Embryonic facial prominence (tissue), 1 donor: ENCODE measurements around the gene ADGRD1.

ENCODE experiments used
- DNase-seq: peaks from one replicate; pipeline ENCODE4 v3.0.0-alpha.2; 2016; ENCODE audit errors: extremely low spot score

ADGRD1 gene

DNA sequence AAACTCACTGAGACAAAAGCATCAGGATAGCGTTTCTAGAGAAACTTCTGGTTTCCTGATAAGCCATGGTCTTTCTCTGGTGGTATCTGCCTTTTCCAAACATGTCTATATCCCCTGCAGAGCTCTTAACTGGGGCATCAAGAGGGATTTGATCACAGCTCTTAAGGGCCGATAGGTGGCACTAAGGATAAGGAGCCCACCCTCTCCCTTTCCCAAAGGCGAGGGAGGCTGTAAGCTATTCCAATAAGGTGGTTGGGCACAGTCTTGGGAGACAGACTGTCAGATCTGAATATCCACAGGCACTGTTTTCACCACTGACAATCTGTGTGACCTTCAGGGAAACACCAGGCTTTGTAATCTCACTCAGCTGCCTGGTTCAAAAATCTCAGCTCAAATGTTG, 206.0 kb downstream of the ADGRD1 start:
- no peak for DNase-seq

DNA sequence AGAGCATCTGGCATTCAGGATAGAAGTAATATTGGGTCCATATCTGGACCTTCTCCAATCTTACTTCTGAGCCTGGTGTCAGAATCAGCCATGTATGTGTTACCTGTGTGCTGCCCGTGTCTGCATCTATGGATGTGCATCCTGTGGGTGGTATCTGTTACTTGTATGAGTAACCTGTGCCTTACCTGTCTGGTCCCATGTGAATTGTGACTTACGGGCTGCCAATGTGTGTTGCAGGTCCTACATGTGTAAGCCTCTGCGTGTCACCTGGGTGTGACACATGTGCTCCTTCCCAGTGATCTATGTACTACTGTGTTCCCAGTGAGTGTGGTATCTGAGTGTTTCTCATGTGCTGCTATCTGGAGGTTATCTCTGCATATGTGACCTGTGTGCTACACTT, 208.4 kb downstream of the ADGRD1 start:
- no peak for DNase-seq

DNA sequence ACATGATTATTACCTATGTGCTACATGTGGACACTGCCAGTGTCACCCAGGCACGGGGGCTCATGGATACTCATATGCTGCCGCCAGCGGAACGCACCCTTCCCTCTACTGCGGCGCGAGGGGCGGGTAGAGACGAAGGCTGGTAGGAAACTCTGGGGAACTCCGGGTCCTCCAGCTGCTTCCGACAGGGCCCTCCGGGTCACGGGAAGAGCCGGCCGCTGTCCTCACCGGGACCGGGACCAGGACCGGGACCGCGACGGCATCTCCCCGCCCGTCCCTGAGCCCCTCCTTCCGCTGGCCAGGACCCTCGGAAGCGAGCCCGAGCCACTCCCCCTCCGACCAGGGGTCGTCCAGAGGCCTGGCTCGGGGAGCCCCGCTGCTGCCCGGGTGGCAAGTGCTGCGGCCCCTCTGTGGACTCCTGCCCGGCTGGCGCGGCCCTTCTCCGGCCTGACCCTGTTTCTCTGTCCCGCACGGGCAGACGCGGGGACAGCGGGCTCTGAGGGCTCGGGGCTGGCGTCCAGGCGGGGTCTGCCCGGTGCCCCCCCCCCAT, 209.6 kb downstream of the ADGRD1 start:
- no peak for DNase-seq

GRCh38 chr12:131164096-131164872, 210.6 kb downstream of the ADGRD1 start:
- no peak for DNase-seq

DNA sequence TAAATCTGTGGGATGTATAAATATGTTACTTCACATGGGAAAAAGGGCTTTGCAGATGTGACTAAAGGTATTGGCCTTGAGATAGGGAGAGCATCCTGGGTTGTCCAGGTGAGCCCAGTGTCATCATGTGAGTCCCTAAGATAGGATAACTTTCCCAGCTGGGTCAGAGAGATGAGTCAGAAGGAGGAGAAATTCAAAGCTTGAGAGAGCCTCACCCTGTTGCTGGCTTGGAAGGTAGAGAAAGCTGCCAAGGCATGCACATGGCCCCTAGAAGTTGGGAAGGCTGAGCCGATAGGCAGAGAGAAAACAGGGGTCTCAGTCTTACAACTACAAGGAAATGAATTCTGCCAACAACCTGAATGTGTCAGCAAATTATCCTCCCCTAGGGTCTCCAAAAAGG, 213.0 kb downstream of the ADGRD1 start:
- no peak for DNase-seq

- no peak for DNase-seq
Measured at GRCh38 chr12:131167334-131167733, 213.6 kb downstream of the ADGRD1 start.

DNA sequence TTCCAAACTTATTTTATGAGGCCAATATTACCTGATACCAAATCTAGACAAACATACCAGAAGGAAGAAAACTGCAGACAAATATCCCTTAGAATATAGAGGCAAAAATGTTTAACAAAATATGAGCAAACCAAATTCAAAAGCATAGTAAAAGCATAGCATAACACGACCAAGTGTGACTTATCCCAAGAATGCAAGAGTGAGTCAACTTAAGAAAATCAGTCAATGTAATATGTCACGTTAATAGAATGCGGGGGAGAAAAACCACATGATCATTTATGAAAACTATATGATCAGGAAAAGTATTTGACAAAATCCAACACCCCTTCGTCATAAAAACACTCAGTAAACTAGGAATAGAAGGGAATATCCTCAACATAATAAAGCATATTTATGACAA, 217.3 kb downstream of the ADGRD1 start:
- DNase-seq, result no peak

- no peak for DNase-seq
Measured at GRCh38 chr12:131174901-131175300, 221.2 kb downstream of the ADGRD1 start.

GRCh38 chr12:131176266-131176665, 222.6 kb downstream of the ADGRD1 start:
- no peak for DNase-seq

DNA sequence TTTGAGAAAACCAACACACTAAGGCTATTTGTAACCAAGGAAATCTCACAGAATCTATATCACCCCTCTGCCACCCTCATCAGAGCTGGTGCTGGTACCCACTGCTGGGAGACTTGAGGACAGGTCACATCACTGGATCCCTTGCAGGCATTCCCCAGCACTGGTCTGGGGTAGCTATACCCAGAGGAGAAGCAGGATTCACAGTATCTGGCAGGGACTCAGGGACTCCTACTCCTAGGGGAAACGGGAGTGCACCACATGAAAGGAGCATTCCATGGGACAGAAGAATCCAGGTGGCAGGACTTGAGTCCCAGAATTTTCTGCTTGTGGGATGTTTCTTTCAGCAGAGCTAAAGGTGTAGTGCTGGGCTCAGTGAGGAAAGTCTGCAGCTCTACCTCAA, 223.2 kb downstream of the ADGRD1 start:
- no peak for DNase-seq

DNA sequence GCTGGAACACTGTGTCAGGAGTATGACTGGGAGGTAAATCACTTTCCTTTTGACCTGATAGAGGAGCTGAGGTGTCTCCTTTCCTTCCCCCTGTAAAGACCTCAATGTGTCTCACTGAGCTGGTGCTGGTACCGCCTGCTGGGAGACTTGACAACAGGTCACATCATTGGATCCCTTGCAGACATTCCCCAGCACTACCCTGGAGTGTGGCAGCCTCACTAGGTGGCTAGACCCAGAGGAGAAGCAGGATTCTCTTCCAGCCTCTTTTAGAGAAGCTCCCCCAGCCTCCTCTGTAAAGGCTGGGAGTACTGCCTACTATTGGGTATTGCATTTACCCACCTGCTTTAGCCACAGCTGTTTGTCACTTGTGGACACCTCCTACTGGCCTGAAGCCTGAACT, 223.9 kb downstream of the ADGRD1 start:
- DNase-seq, result no peak

- no peak for DNase-seq
Measured at GRCh38 chr12:131187602-131188001, 233.9 kb downstream of the ADGRD1 start.

GRCh38 chr12:131188131-131189050, 234.7 kb downstream of the ADGRD1 start:
- DNase-seq, result no peak

GRCh38 chr12:131189781-131190180, 236.1 kb downstream of the ADGRD1 start:
- DNase-seq, result no peak

- DNase-seq, result no peak
Measured at GRCh38 chr12:131190965-131191364, 237.3 kb downstream of the ADGRD1 start.
